ENCODE results near the gene ADCY7.
"Not testable (repeated sequence)": the region's sequence is repeated elsewhere in the genome, so short reads cannot be mapped to it uniquely, and the experiment has no call there.

ADCY7 gene

GRCh38 chr16:50340578-50340977 lies 74.2 kb downstream of the ADCY7 start:
- no peak for TF ChIP-seq CTCF (IDR thresholded peaks at IDR 0.05; ENCODE audit: poor library complexity, severe bottlenecking)
- ATAC-seq (ENCODE audit: low read depth): no peak
- H3K27ac ChIP-seq (ENCODE audit: poor library complexity, severe bottlenecking): no peak overlapping the region
- H3K9me3 ChIP-seq (ENCODE audit: severe bottlenecking): no peaks in the 10 kb centered on the region
- H3K4me1 ChIP-seq (ENCODE audit: insufficient read depth, poor library complexity, severe bottlenecking): no peaks in the 10 kb centered on the region
- H3K36me3 ChIP-seq (ENCODE audit: low read depth): peaks cover 79% of the 10 kb centered on the region
- no peak overlapping the region for H3K4me3 ChIP-seq (ENCODE audit: severe bottlenecking)
- DNase-seq (ENCODE audit: low spot score): no peak
- no peaks in the 10 kb centered on the region for H3K27me3 ChIP-seq (ENCODE audit: insufficient read depth, poor library complexity, severe bottlenecking)

GRCh38 chr16:50343566-50343965 lies 77.2 kb downstream of the ADCY7 start:
- not testable (repeated sequence) for H3K27ac ChIP-seq (ENCODE audit: poor library complexity, severe bottlenecking); DNase-seq (ENCODE audit: low spot score); H3K4me3 ChIP-seq (ENCODE audit: severe bottlenecking); H3K27me3 ChIP-seq (ENCODE audit: insufficient read depth, poor library complexity, severe bottlenecking); H3K9me3 ChIP-seq (ENCODE audit: severe bottlenecking); H3K4me1 ChIP-seq (ENCODE audit: insufficient read depth, poor library complexity, severe bottlenecking); ATAC-seq (ENCODE audit: low read depth)
- H3K36me3 ChIP-seq (ENCODE audit: low read depth): peaks cover 90% of the 10 kb centered on the region

DNA sequence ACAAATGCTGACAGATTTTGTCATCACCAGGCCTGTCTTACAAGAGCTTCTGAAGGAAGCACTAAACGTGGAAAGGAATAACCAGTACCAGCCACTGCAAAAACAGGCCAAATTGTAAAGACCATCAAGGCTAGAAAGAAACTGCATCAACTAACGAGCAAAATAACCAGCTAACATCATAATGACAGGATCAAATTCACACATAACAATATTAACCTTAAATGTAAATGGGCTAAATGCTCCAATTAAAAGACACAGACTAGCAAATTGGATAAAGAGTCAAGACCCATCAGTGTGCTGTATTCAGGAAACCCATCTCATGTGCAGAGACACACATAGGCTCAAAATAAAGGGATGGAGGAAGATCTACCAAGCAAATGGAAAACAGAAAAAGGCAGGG lies 78.9 kb downstream of the ADCY7 start:
- not testable (repeated sequence) for DNase-seq (ENCODE audit: low spot score); H3K9me3 ChIP-seq (ENCODE audit: severe bottlenecking); H3K27ac ChIP-seq (ENCODE audit: poor library complexity, severe bottlenecking); H3K27me3 ChIP-seq (ENCODE audit: insufficient read depth, poor library complexity, severe bottlenecking); H3K4me1 ChIP-seq (ENCODE audit: insufficient read depth, poor library complexity, severe bottlenecking); ATAC-seq (ENCODE audit: low read depth); H3K4me3 ChIP-seq (ENCODE audit: severe bottlenecking)
- peaks cover 87% of the 10 kb centered on the region for H3K36me3 ChIP-seq (ENCODE audit: low read depth)

- ATAC-seq (ENCODE audit: low read depth) (no peak), DNase-seq (ENCODE audit: low spot score) (no peak)
- H3K36me3 ChIP-seq (ENCODE audit: low read depth): peaks cover 87% of the 10 kb centered on the region
- no peak overlapping the region for H3K4me3 ChIP-seq (ENCODE audit: severe bottlenecking)
- no peaks in the 10 kb centered on the region for H3K4me1 ChIP-seq (ENCODE audit: insufficient read depth, poor library complexity, severe bottlenecking)
- H3K27ac ChIP-seq (ENCODE audit: poor library complexity, severe bottlenecking): no peak overlapping the region
- H3K9me3 ChIP-seq (ENCODE audit: severe bottlenecking): no peaks in the 10 kb centered on the region
- no peak for TF ChIP-seq CTCF (IDR thresholded peaks at IDR 0.05; ENCODE audit: poor library complexity, severe bottlenecking)
- H3K27me3 ChIP-seq (ENCODE audit: insufficient read depth, poor library complexity, severe bottlenecking): no peaks in the 10 kb centered on the region
These were observed 84.8 kb downstream of the ADCY7 start for GRCh38 chr16:50351116-50351515.

- Histone ChIP-seq H3K4me1 (ENCODE audit: insufficient read depth, poor library complexity, severe bottlenecking) (no peaks in the 10 kb centered on the region), H3K27me3 (ENCODE audit: insufficient read depth, poor library complexity, severe bottlenecking) (no peaks in the 10 kb centered on the region), H3K36me3 (ENCODE audit: low read depth) (peaks cover 81% of the 10 kb centered on the region), H3K27ac (ENCODE audit: poor library complexity, severe bottlenecking) (no peak overlapping the region), H3K9me3 (ENCODE audit: severe bottlenecking) (no peaks in the 10 kb centered on the region), H3K4me3 (ENCODE audit: severe bottlenecking) (no peak overlapping the region)
- TF ChIP-seq CTCF (IDR thresholded peaks at IDR 0.05; ENCODE audit: poor library complexity, severe bottlenecking): no peak
- ATAC-seq (ENCODE audit: low read depth): no peak
- DNase-seq (ENCODE audit: low spot score): no peak
These were observed 85.6 kb downstream of the ADCY7 start for GRCh38 chr16:50351952-50352351.

- Histone ChIP-seq H3K4me3 (ENCODE audit: severe bottlenecking) (no peak overlapping the region), H3K27me3 (ENCODE audit: insufficient read depth, poor library complexity, severe bottlenecking) (no peaks in the 10 kb centered on the region), H3K4me1 (ENCODE audit: insufficient read depth, poor library complexity, severe bottlenecking) (peaks cover 3% of the 10 kb centered on the region), H3K27ac (ENCODE audit: poor library complexity, severe bottlenecking) (no peak overlapping the region), H3K9me3 (ENCODE audit: severe bottlenecking) (no peaks in the 10 kb centered on the region), H3K36me3 (ENCODE audit: low read depth) (peaks cover 76% of the 10 kb centered on the region)
- no peak for TF ChIP-seq CTCF (IDR thresholded peaks at IDR 0.05; ENCODE audit: poor library complexity, severe bottlenecking)
- ATAC-seq (ENCODE audit: low read depth) (no peak), DNase-seq (ENCODE audit: low spot score) (no peak)
These were observed 87.7 kb downstream of the ADCY7 start for GRCh38 chr16:50354082-50354481.

Data from RWPE2 (cell line).